ENCODE measurements around the gene BCAS3.

The BCAS3 gene

DNA sequence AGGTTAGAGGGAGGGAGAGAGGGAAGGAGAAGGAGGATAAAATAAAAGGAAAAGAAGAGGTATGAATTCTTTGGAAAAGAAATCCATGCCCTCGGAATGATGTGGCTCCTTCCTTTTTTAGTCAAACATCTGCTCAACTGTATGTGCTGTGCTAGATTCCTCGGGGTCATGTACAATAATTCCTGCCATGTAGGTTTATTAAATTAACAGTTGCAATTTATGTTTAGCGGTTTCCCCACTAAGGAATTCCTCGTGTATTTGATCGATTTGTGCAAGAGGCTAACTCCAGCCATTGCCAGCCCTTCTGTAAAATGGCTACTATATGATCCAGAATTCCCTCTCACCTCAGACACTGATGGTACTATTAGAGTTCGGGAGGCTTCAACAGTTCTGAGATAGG is 639.0 kb downstream of the BCAS3 start:
- no peak overlapping the region for H3K4me2 ChIP-seq (ENCODE audit: low read length)
- H3K27me3 ChIP-seq (ENCODE audit: control insufficient read depth, low read length) = no peaks in the 10 kb centered on the region
- no peaks in the 10 kb centered on the region for H3K9me3 ChIP-seq (ENCODE audit: control insufficient read depth, insufficient read depth, low read length)
- no peak overlapping the region for H3K4me3 ChIP-seq (ENCODE audit: low read length)
- no peaks in the 10 kb centered on the region for H4K20me1 ChIP-seq (ENCODE audit: control insufficient read depth, insufficient read depth, low read depth, low read length)
- H3K9me2 ChIP-seq (replicated peaks; ENCODE audit: control insufficient read depth, low read length) = no peaks in the 10 kb centered on the region
- TF ChIP-seq, protein P1, sequence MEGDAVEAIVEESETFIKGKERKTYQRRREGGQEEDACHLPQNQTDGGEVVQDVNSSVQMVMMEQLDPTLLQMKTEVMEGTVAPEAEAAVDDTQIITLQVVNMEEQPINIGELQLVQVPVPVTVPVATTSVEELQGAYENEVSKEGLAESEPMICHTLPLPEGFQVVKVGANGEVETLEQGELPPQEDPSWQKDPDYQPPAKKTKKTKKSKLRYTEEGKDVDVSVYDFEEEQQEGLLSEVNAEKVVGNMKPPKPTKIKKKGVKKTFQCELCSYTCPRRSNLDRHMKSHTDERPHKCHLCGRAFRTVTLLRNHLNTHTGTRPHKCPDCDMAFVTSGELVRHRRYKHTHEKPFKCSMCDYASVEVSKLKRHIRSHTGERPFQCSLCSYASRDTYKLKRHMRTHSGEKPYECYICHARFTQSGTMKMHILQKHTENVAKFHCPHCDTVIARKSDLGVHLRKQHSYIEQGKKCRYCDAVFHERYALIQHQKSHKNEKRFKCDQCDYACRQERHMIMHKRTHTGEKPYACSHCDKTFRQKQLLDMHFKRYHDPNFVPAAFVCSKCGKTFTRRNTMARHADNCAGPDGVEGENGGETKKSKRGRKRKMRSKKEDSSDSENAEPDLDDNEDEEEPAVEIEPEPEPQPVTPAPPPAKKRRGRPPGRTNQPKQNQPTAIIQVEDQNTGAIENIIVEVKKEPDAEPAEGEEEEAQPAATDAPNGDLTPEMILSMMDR (IDR thresholded peaks at IDR 0.05; ENCODE audit: low read depth, low read length, poor library complexity, severe bottlenecking) = no peak
- no peak for TF ChIP-seq EZH2phosphoT487 (IDR thresholded peaks at IDR 0.05; ENCODE audit: borderline replicate concordance, low read length)
- no peak overlapping the region for H3K27ac ChIP-seq (ENCODE audit: low read depth, low read length)
- no peaks in the 10 kb centered on the region for H3K4me1 ChIP-seq (ENCODE audit: control insufficient read depth, low read length)
- H3F3A ChIP-seq (ENCODE audit: control insufficient read depth, insufficient read depth) = no peaks in the 10 kb centered on the region
- no peaks in the 10 kb centered on the region for H3K79me2 ChIP-seq (ENCODE audit: control insufficient read depth, low read length)
- H3K36me3 ChIP-seq (ENCODE audit: control insufficient read depth, low read length) = no peaks in the 10 kb centered on the region

DNA sequence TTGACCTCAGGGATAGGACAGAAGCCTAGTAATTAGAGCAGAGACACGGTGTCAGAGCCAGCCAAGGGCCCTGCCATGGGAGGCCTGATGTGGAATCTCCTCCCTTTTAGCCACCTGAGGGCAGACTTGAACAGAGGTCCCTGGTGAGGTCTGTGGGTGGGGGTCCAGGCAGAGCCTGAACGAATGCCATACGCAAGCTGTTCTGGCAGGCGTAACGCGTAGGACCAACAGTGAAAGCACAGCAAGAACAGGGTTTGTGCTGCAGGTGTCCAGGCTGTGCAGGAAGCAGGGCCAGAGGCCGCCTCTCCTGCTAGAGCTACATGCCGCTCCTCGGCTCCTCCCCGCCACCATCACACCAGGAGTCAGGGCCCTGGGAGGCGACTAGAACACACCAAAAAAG is 640.1 kb downstream of the BCAS3 start:
- H3K9me2 ChIP-seq (replicated peaks; ENCODE audit: control insufficient read depth, low read length) = no peaks in the 10 kb centered on the region
- no peaks in the 10 kb centered on the region for H3K4me1 ChIP-seq (ENCODE audit: control insufficient read depth, low read length)
- no peaks in the 10 kb centered on the region for H3K9me3 ChIP-seq (ENCODE audit: control insufficient read depth, insufficient read depth, low read length)
- no peaks in the 10 kb centered on the region for H4K20me1 ChIP-seq (ENCODE audit: control insufficient read depth, insufficient read depth, low read depth, low read length)
- TF ChIP-seq, protein P1 (IDR thresholded peaks at IDR 0.05; ENCODE audit: low read depth, low read length, poor library complexity, severe bottlenecking) = no peak
- TF ChIP-seq EZH2phosphoT487 (IDR thresholded peaks at IDR 0.05; ENCODE audit: borderline replicate concordance, low read length) = no peak
- no peaks in the 10 kb centered on the region for H3K79me2 ChIP-seq (ENCODE audit: control insufficient read depth, low read length)
- no peak overlapping the region for H3K4me3 ChIP-seq (ENCODE audit: low read length)
- no peak overlapping the region for H3K27ac ChIP-seq (ENCODE audit: low read depth, low read length)
- no peaks in the 10 kb centered on the region for H3F3A ChIP-seq (ENCODE audit: control insufficient read depth, insufficient read depth)
- H3K27me3 ChIP-seq (ENCODE audit: control insufficient read depth, low read length) = no peaks in the 10 kb centered on the region
- H3K4me2 ChIP-seq (ENCODE audit: low read length) = no peak overlapping the region
- H3K36me3 ChIP-seq (ENCODE audit: control insufficient read depth, low read length) = no peaks in the 10 kb centered on the region

DNA sequence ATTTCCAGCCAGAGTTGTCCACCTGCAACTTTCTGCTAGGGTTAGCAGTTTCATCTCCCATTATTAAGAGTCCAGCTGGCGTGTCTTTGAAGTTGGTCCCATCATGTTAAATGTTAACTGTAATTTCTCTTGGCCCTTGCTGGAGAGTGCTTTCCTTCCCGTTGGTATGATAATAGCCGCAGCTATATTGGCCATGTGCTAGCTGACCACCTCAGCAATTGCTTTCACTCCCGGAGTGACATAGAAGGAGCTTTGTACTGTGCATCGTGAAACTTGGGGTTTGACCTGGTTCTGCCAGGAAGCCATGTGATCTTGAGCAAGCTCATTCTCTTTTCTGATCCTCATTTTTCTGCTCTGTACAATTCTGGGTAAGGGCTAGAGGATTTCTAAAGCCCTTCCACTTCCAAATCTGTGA is 641.0 kb downstream of the BCAS3 start:
- H3K9me2 ChIP-seq (replicated peaks; ENCODE audit: control insufficient read depth, low read length) = no peaks in the 10 kb centered on the region
- no peaks in the 10 kb centered on the region for H3K9me3 ChIP-seq (ENCODE audit: control insufficient read depth, insufficient read depth, low read length)
- no peaks in the 10 kb centered on the region for H3K79me2 ChIP-seq (ENCODE audit: control insufficient read depth, low read length)
- no peaks in the 10 kb centered on the region for H3K27me3 ChIP-seq (ENCODE audit: control insufficient read depth, low read length)
- H3F3A ChIP-seq (ENCODE audit: control insufficient read depth, insufficient read depth) = no peaks in the 10 kb centered on the region
- no peak overlapping the region for H3K4me3 ChIP-seq (ENCODE audit: low read length)
- no peaks in the 10 kb centered on the region for H3K4me1 ChIP-seq (ENCODE audit: control insufficient read depth, low read length)
- H3K4me2 ChIP-seq (ENCODE audit: low read length) = no peak overlapping the region
- TF ChIP-seq, protein P1 (IDR thresholded peaks at IDR 0.05; ENCODE audit: low read depth, low read length, poor library complexity, severe bottlenecking) = no peak
- no peak for TF ChIP-seq EZH2phosphoT487 (IDR thresholded peaks at IDR 0.05; ENCODE audit: borderline replicate concordance, low read length)
- no peak overlapping the region for H3K27ac ChIP-seq (ENCODE audit: low read depth, low read length)
- H4K20me1 ChIP-seq (ENCODE audit: control insufficient read depth, insufficient read depth, low read depth, low read length) = no peaks in the 10 kb centered on the region
- no peaks in the 10 kb centered on the region for H3K36me3 ChIP-seq (ENCODE audit: control insufficient read depth, low read length)

DNA sequence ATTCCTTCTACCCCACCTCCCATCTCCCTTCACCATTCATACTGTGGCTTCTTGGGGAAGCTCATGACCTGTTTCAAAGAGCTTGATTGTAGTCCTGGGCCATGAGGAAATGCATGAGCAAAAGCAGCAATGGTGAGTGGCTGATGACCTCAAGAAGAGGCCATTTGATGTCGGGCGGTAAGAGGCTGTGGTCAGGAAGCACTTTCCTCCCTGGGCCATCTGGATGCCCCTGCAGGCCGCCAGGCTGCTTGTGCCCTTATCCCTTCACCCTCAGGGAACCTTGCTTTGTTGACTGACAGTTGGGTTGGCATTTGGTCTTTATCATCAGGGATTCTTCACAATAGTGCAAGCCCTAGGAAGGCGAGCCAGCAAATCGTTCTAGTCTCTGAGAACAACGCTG is 643.7 kb downstream of the BCAS3 start:
- Histone ChIP-seq H3K4me1 (ENCODE audit: control insufficient read depth, low read length) (no peaks in the 10 kb centered on the region), H4K20me1 (ENCODE audit: control insufficient read depth, insufficient read depth, low read depth, low read length) (no peaks in the 10 kb centered on the region), H3K27me3 (ENCODE audit: control insufficient read depth, low read length) (no peaks in the 10 kb centered on the region), H3K27ac (ENCODE audit: low read depth, low read length) (no peak overlapping the region), H3K4me2 (ENCODE audit: low read length) (no peak overlapping the region), H3K9me2 (replicated peaks; ENCODE audit: control insufficient read depth, low read length) (no peaks in the 10 kb centered on the region), H3K79me2 (ENCODE audit: control insufficient read depth, low read length) (no peaks in the 10 kb centered on the region), H3F3A (ENCODE audit: control insufficient read depth, insufficient read depth) (no peaks in the 10 kb centered on the region), H3K4me3 (ENCODE audit: low read length) (no peak overlapping the region), H3K36me3 (ENCODE audit: control insufficient read depth, low read length) (no peaks in the 10 kb centered on the region), H3K9me3 (ENCODE audit: control insufficient read depth, insufficient read depth, low read length) (no peaks in the 10 kb centered on the region)
- TF ChIP-seq, protein P1 (IDR thresholded peaks at IDR 0.05; ENCODE audit: low read depth, low read length, poor library complexity, severe bottlenecking) = no peak
- TF ChIP-seq EZH2phosphoT487 (IDR thresholded peaks at IDR 0.05; ENCODE audit: borderline replicate concordance, low read length) = no peak

All from DOHH2 (cell line).